Measurements from ENCODE around the gene COA7. TPM values are rescaled to one million over a fixed set of nuclear protein-coding genes. Genes with fewer than 3 reads are reported as not detected.

COA7 gene
- total and polyA plus RNA-seq, 2 of the 4 experiments (the other 2 are of a cell fraction) = 9.3 to 20.3 TPM

DNA sequence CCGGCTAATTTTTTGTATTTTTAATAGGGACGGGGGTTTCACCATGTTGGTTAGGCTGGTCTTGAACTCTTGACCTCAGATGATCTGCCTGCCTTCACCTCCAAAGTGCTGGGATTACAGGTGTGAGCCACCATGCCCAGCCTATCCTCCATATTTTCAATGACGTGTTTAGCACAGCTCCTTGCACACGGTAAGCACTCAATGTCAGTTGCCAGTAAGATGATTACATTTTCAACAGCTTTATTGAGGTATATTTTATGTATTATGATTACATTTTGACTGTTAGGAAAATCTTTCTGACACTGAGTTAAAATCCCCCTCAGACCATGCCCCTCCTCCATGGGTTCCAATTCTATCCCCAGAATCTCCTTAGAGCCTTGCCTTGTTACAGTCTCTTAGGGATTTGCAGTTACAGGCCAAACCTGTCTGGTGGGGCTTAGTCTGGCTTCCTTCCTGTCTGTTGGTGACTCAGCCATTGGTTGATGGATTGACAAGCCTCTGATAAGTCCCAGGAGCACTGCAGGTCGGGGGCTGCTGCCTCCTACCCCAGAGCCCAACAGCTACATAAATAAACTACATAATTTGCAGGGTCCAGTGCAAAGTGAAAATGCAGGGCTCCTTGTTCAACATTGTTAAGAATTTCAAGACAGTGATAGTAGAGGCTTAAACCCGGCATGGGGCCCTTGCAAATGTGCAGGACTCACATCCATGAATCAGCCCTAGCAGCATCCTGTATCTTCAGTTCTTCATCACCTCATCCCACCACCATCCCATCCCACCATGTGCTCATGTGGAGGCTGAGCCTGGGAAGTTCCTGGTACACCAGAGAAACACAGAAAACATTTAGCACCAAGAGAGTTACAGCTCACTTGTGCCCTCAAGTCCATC is 23.4 kb downstream of the COA7 start:
- Histone ChIP-seq H4K20me1 (ENCODE audit: insufficient read depth, low read length) (no peaks in the 10 kb centered on the region), H2AK9ac (replicated peaks; ENCODE audit: low read depth, low read length, poor library complexity) (no peak overlapping the region), H3K4me2 (ENCODE audit: low read depth, low read length) (no peak overlapping the region), H3K9ac (ENCODE audit: low read depth, low read length) (no peak overlapping the region), H2AK5ac (ENCODE audit: low read depth, low read length) (no peak overlapping the region), H3K27ac (ENCODE audit: insufficient read depth, low read length) (no peak overlapping the region), H3K9me1 (ENCODE audit: insufficient read depth, low read length) (no peaks in the 10 kb centered on the region), H4K91ac (ENCODE audit: insufficient read depth, low read depth, low read length) (no peak overlapping the region), H3K79me1 (ENCODE audit: low read depth in 1 of 2, low read length in 2 of 2) (no peaks in the 10 kb centered on the region), H3K9me3 (ENCODE audit: control insufficient read depth, insufficient read depth, low read length) (no peaks in the 10 kb centered on the region), H4K5ac (ENCODE audit: low read depth, low read length) (no peak overlapping the region), H2BK120ac (ENCODE audit: low read depth, low read length) (no peak overlapping the region), H4K8ac (ENCODE audit: low read depth in 2 of 2, low read length in 2 of 2) (no peak overlapping the region), H3K4me3 (ENCODE audit: insufficient read depth, low read depth, low read length) (no peak overlapping the region), H3K27me3 (ENCODE audit: control insufficient read depth, insufficient read depth, low read length) (no peaks in the 10 kb centered on the region), H3K18ac (ENCODE audit: low read depth, low read length) (no peak overlapping the region), H3K56ac (ENCODE audit: extremely low read depth, insufficient read depth, low read length) (no peak overlapping the region), H3K4ac (ENCODE audit: low read depth, low read length) (no peak overlapping the region), H3K14ac (replicated peaks; ENCODE audit: low read depth, low read length) (no peak overlapping the region), H2BK15ac (ENCODE audit: low read depth, low read length) (no peak overlapping the region), H2BK20ac (ENCODE audit: low read depth, low read length) (no peak overlapping the region), H3K36me3 (ENCODE audit: control insufficient read depth, insufficient read depth, low read length) (no peaks in the 10 kb centered on the region), H3K4me1 (ENCODE audit: control insufficient read depth, insufficient read depth, low read length) (peaks cover 9% of the 10 kb centered on the region), H2BK5ac (ENCODE audit: low read depth, low read length, poor library complexity, severe bottlenecking) (no peak overlapping the region), H3K23ac (ENCODE audit: low read depth, low read length) (no peak overlapping the region), H2AFZ (replicated peaks; ENCODE audit: low read length, poor library complexity) (no peak overlapping the region)
- in situ Hi-C loops (cut with MboI; ENCODE audit: low sequenced_read_pairs) (no loop called here), intact Hi-C loops (cut with micrococcal nuclease) (no loop called here), dilution Hi-C loops (cut with HindIII; ENCODE audit: low sequenced_read_pairs, unreplicated experiment) (no loop called here)
- TF ChIP-seq MXI1 (IDR thresholded peaks at IDR 0.05; ENCODE audit: borderline replicate concordance, low read depth, low read length) = no peak
- TF ChIP-seq, protein P1, sequence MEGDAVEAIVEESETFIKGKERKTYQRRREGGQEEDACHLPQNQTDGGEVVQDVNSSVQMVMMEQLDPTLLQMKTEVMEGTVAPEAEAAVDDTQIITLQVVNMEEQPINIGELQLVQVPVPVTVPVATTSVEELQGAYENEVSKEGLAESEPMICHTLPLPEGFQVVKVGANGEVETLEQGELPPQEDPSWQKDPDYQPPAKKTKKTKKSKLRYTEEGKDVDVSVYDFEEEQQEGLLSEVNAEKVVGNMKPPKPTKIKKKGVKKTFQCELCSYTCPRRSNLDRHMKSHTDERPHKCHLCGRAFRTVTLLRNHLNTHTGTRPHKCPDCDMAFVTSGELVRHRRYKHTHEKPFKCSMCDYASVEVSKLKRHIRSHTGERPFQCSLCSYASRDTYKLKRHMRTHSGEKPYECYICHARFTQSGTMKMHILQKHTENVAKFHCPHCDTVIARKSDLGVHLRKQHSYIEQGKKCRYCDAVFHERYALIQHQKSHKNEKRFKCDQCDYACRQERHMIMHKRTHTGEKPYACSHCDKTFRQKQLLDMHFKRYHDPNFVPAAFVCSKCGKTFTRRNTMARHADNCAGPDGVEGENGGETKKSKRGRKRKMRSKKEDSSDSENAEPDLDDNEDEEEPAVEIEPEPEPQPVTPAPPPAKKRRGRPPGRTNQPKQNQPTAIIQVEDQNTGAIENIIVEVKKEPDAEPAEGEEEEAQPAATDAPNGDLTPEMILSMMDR (conservative IDR thresholded peaks at IDR 0.05; ENCODE audit: low read depth, low read length) = no peak
- BruUV-seq (replicated peaks) = no TSS peak
- CTCF ChIA-PET = no interaction called here
- ATAC-seq (ENCODE audit: low read depth) (no peak), DNase-seq (peak; percentile 38)
- no CpG with 5 or more reads among the region's 6 CpGs for WGBS, 2 experiments (ENCODE audit: extremely low coverage in 2 of 2, insufficient read length in 1 of 2)
- POLR2A ChIA-PET (ENCODE audit: unreplicated experiment) = no interaction called here
